ENCODE data around the gene ATP2B2. TPM values are rescaled to one million over a fixed set of nuclear protein-coding genes. Genes with fewer than 3 reads are reported as not detected.
A peak's percentile ranks its signal among the peaks of the same experiment; 100 is the strongest.

The ATP2B2 gene
- total and polyA plus RNA-seq, 9 of the 15 experiments (the other 6 are each of a cell fraction or from before 2014, with no cell fraction given) = 0.06 TPM; not detected in 8

DNA sequence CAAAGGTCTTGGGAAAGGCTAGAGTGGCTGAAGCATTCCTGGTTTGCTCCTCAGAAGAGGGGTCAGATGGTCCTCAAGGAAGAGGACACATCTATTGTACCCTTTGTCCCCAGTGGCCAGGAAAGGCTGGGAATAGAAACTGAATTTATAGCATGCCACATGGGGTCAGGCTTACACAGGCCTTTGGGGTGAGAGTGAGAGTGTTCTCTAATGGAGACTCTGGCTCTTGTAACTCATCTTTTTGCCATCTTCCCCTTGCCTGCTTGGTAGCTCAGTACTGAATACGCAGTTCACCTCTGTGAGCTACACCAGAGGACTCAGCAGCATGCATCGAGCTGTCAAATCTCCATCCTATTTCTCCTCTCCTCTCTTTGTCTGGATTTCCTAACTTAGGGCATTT lies 87.5 kb downstream of the ATP2B2 start (continued):
- TF ChIP-seq, protein P1, sequence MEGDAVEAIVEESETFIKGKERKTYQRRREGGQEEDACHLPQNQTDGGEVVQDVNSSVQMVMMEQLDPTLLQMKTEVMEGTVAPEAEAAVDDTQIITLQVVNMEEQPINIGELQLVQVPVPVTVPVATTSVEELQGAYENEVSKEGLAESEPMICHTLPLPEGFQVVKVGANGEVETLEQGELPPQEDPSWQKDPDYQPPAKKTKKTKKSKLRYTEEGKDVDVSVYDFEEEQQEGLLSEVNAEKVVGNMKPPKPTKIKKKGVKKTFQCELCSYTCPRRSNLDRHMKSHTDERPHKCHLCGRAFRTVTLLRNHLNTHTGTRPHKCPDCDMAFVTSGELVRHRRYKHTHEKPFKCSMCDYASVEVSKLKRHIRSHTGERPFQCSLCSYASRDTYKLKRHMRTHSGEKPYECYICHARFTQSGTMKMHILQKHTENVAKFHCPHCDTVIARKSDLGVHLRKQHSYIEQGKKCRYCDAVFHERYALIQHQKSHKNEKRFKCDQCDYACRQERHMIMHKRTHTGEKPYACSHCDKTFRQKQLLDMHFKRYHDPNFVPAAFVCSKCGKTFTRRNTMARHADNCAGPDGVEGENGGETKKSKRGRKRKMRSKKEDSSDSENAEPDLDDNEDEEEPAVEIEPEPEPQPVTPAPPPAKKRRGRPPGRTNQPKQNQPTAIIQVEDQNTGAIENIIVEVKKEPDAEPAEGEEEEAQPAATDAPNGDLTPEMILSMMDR (IDR thresholded peaks at IDR 0.05 in 2 of 3, conservative IDR thresholded peaks at IDR 0.05 in 1 of 3; ENCODE audit: insufficient read depth in 2 of 3, low read depth in 1 of 3, low read length in 3 of 3) = peak; percentile 47 to 82 (median 77); a peak in 4 of 6 replicates
- peak; percentile 71 to 86 for TF ChIP-seq RAD21 (CRISPR knock-in tag; conservative IDR thresholded peaks at IDR 0.05 in 1 of 2, IDR thresholded peaks at IDR 0.05 in 1 of 2)
- TF ChIP-seq, protein P2, sequence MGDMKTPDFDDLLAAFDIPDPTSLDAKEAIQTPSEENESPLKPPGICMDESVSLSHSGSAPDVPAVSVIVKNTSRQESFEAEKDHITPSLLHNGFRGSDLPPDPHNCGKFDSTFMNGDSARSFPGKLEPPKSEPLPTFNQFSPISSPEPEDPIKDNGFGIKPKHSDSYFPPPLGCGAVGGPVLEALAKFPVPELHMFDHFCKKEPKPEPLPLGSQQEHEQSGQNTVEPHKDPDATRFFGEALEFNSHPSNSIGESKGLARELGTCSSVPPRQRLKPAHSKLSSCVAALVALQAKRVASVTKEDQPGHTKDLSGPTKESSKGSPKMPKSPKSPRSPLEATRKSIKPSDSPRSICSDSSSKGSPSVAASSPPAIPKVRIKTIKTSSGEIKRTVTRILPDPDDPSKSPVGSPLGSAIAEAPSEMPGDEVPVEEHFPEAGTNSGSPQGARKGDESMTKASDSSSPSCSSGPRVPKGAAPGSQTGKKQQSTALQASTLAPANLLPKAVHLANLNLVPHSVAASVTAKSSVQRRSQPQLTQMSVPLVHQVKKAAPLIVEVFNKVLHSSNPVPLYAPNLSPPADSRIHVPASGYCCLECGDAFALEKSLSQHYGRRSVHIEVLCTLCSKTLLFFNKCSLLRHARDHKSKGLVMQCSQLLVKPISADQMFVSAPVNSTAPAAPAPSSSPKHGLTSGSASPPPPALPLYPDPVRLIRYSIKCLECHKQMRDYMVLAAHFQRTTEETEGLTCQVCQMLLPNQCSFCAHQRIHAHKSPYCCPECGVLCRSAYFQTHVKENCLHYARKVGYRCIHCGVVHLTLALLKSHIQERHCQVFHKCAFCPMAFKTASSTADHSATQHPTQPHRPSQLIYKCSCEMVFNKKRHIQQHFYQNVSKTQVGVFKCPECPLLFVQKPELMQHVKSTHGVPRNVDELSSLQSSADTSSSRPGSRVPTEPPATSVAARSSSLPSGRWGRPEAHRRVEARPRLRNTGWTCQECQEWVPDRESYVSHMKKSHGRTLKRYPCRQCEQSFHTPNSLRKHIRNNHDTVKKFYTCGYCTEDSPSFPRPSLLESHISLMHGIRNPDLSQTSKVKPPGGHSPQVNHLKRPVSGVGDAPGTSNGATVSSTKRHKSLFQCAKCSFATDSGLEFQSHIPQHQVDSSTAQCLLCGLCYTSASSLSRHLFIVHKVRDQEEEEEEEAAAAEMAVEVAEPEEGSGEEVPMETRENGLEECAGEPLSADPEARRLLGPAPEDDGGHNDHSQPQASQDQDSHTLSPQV (IDR thresholded peaks at IDR 0.05) = no peak
- no peak for TF ChIP-seq HMG20A (CRISPR knock-in tag; conservative IDR thresholded peaks at IDR 0.05)
- TF ChIP-seq CC2D1A (IDR thresholded peaks at IDR 0.05) = no peak
- TF ChIP-seq ZNF165 (CRISPR knock-in tag; IDR thresholded peaks at IDR 0.05; ENCODE audit: borderline replicate concordance) = no peak
- no peak for TF ChIP-seq SP2 (IDR thresholded peaks at IDR 0.05; ENCODE audit: extremely low read depth, low read depth, low read length, poor library complexity, severe bottlenecking)
- TF ChIP-seq PHF21A (IDR thresholded peaks at IDR 0.05; ENCODE audit: borderline replicate concordance, low read depth) = no peak
- TF ChIP-seq, protein P3, sequence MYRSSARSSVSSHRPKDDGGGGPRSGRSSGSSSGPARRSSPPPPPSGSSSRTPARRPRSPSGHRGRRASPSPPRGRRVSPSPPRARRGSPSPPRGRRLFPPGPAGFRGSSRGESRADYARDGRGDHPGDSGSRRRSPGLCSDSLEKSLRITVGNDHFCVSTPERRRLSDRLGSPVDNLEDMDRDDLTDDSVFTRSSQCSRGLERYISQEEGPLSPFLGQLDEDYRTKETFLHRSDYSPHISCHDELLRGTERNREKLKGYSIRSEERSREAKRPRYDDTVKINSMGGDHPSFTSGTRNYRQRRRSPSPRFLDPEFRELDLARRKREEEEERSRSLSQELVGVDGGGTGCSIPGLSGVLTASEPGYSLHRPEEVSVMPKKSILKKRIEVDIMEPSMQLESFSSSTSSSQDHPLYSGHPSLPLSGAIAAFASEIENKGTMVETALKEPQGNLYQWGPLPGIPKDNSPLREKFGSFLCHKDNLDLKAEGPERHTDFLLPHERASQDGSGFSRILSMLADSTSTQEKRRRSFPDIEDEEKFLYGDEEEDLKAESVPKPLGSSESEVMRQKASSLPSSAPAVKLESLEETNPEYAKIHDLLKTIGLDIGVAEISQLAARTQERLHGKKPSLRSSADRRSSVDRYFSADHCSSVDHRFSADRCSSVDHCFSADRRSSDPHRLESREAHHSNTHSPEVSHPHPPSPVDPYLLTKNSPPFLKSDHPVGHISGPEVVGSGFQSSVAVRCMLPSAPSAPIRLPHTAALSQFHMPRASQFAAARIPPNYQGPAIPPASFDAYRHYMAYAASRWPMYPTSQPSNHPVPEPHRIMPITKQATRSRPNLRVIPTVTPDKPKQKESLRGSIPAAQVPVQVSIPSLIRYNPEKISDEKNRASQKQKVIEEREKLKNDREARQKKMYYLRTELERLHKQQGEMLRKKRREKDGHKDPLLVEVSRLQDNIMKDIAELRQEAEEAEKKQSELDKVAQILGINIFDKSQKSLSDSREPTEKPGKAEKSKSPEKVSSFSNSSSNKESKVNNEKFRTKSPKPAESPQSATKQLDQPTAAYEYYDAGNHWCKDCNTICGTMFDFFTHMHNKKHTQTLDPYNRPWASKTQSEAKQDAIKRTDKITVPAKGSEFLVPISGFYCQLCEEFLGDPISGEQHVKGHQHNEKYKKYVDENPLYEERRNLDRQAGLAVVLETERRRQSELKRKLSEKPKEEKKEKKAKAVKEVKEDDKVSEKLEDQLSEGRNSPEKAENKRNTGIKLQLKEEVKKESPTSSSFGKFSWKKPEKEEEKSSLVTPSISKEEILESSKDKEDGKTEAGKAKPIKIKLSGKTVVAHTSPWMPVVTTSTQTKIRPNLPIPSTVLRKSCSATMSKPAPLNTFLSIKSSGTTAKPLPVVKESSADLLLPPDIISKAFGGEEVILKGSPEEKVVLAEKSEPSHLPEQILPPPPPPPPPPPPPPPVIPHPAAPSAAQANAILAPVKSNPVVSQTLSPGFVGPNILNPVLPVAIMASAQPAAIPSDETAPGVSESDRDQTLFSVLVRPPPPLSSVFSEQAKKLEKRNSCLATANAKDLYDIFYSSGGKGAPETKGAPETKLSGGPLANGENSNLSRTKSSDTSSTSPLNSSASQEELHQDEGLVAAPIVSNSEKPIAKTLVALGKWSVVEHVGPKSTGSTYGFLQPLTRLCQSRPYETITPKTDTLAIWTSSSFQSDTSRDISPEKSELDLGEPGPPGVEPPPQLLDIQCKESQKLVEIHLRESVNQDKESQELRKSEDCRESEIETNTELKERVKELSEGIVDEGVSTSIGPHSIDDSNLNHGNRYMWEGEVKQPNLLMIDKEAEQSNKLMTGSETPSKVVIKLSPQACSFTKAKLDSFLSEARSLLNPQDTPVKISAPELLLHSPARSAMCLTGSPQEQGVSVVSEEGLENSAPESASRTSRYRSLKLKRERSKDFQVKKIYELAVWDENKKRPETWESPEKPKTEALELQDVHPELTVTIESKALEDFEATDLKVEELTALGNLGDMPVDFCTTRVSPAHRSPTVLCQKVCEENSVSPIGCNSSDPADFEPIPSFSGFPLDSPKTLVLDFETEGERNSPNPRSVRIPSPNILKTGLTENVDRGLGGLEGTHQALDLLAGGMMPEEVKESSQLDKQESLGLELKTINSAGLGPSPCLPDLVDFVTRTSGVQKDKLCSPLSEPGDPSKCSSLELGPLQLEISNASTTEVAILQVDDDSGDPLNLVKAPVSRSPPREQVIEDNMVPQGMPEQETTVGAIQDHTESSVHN (IDR thresholded peaks at IDR 0.05; ENCODE audit: borderline replicate concordance in 1 of 2, low read depth in 1 of 2) = no peak
- TF ChIP-seq, protein P4, sequence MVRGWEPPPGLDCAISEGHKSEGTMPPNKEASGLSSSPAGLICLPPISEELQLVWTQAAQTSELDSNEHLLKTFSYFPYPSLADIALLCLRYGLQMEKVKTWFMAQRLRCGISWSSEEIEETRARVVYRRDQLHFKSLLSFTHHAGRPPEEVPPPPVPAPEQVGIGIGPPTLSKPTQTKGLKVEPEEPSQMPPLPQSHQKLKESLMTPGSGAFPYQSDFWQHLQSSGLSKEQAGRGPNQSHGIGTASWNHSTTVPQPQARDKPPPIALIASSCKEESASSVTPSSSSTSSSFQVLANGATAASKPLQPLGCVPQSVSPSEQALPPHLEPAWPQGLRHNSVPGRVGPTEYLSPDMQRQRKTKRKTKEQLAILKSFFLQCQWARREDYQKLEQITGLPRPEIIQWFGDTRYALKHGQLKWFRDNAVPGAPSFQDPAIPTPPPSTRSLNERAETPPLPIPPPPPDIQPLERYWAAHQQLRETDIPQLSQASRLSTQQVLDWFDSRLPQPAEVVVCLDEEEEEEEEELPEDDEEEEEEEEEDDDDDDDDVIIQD (CRISPR knock-in tag; IDR thresholded peaks at IDR 0.05) = no peak
- no peak for TF ChIP-seq ESRRB (CRISPR knock-in tag; IDR thresholded peaks at IDR 0.05; ENCODE audit: borderline replicate concordance)
